IMR-90 (cell line): ENCODE data around the gene AHSG. TPM values are rescaled to one million over a fixed set of nuclear protein-coding genes. Genes with fewer than 3 reads are reported as not detected.

Experiments
- ATAC-seq: fragments of 200-7000 bp; cut with Tn5 transposase; 2 replicates; pipeline ENCODE4 v1.9.1; 2020; ENCODE audit warnings: low read depth, mild to moderate bottlenecking, moderate library complexity
- BruUV-seq: library from RNA; stranded (reverse); fragments of 400-500 nt; replicated peaks from 2 replicates; lab custom pipeline; 2021; lab: Mats Ljungman, UMichigan
- CTCF ChIA-PET: fragments of 300-600 bp; formaldehyde crosslinking; extraction: SDS; loops from one replicate; lab custom pipeline; 2021; ENCODE audit warnings: antibody characterized with exemption; lab: Yijun Ruan, JAX
- POLR2A ChIA-PET: fragments of 300-600 bp; sonication (Branson Sonifier 250); formaldehyde crosslinking; loops from one replicate; lab custom pipeline; 2022; ENCODE audit warnings: antibody characterized with exemption; ENCODE audit not compliant: unreplicated experiment; lab: Charles Lee
- DNase-seq: peaks from one replicate; pipeline ENCODE4 v3.0.0; 2013
- H2AFZ ChIP-seq: replicated peaks from 2 replicates; pipeline ENCODE3; 2013; ENCODE audit warnings: low read length, mild to moderate bottlenecking; ENCODE audit not compliant: poor library complexity
- H2AK5ac ChIP-seq: 2 replicates; pipeline ENCODE4 v1.6.1; 2013; ENCODE audit warnings: low read depth, low read length, inconsistent platforms
- H2AK9ac ChIP-seq: replicated peaks from 2 replicates; pipeline ENCODE3; 2013; ENCODE audit warnings: mild to moderate bottlenecking, low read depth, low read length, moderate library complexity; ENCODE audit not compliant: poor library complexity
- H2BK120ac ChIP-seq: 2 replicates; pipeline ENCODE4 v1.6.1; 2013; ENCODE audit warnings: low read depth, low read length, inconsistent platforms
- H2BK15ac ChIP-seq: 3 replicates; pipeline ENCODE4 v1.6.1; 2013; ENCODE audit warnings: low read depth, low read length, inconsistent platforms
- H2BK20ac ChIP-seq: 2 replicates; pipeline ENCODE4 v1.6.1; 2013; ENCODE audit warnings: low read depth, mild to moderate bottlenecking, inconsistent platforms, low read length, moderate library complexity
- H2BK5ac ChIP-seq: 2 replicates; pipeline ENCODE4 v1.6.1; 2013; ENCODE audit warnings: mild to moderate bottlenecking, low read depth, low read length, inconsistent platforms; ENCODE audit not compliant: poor library complexity, severe bottlenecking
- H3K14ac ChIP-seq: replicated peaks from 2 replicates; pipeline ENCODE4 v1.6.1; 2013; ENCODE audit warnings: low read depth, low read length, inconsistent platforms
- H3K18ac ChIP-seq: 2 replicates; pipeline ENCODE4 v1.6.1; 2013; ENCODE audit warnings: low read depth, low read length, control low read depth
- H3K23ac ChIP-seq: 2 replicates; pipeline ENCODE4 v1.6.1; 2013; ENCODE audit warnings: low read depth, low read length, inconsistent platforms
- H3K27ac ChIP-seq: 2 replicates; pipeline ENCODE4 v1.5.1; 2013; ENCODE audit warnings: mild to moderate bottlenecking, control low read depth, low read length; ENCODE audit not compliant: insufficient read depth
- H3K27me3 ChIP-seq: 2 replicates; pipeline ENCODE4 v1.6.1; 2013; ENCODE audit warnings: low read length; ENCODE audit not compliant: control insufficient read depth, insufficient read depth
- H3K36me3 ChIP-seq: 2 replicates; pipeline ENCODE4 v1.6.1; 2013; ENCODE audit warnings: low read length, mixed read lengths; ENCODE audit not compliant: control insufficient read depth, insufficient read depth
- H3K4ac ChIP-seq: 2 replicates; pipeline ENCODE4 v1.6.1; 2013; ENCODE audit warnings: low read depth, low read length, inconsistent platforms
- H3K4me1 ChIP-seq: 2 replicates; pipeline ENCODE4 v1.6.1; 2013; ENCODE audit warnings: low read length, mixed read lengths; ENCODE audit not compliant: control insufficient read depth, insufficient read depth
- H3K4me2 ChIP-seq: 2 replicates; pipeline ENCODE4 v1.6.1; 2013; ENCODE audit warnings: low read depth, mild to moderate bottlenecking, control low read depth, low read length, moderate library complexity
- H3K4me3 ChIP-seq: 2 replicates; pipeline ENCODE4 v1.5.1; 2013; ENCODE audit warnings: low read depth, mild to moderate bottlenecking, control low read depth, low read length, moderate library complexity; ENCODE audit not compliant: insufficient read depth
- H3K56ac ChIP-seq: 2 replicates; pipeline ENCODE4 v1.6.1; 2013; ENCODE audit warnings: low read length, inconsistent platforms; ENCODE audit not compliant: insufficient read depth; ENCODE audit errors: extremely low read depth
- H3K79me1 ChIP-seq, 2 experiments: 2 replicates each; pipeline ENCODE4 v1.6.1; 2013; ENCODE audit warnings: low read length in 2 of 2, inconsistent platforms in 1 of 2, low read depth in 1 of 2
- H3K9ac ChIP-seq: 2 replicates; pipeline ENCODE4 v1.6.1; 2013; ENCODE audit warnings: low read depth, low read length, control low read depth
- H3K9me1 ChIP-seq: 2 replicates; pipeline ENCODE4 v1.6.1; 2013; ENCODE audit warnings: low read length, inconsistent platforms; ENCODE audit not compliant: insufficient read depth
- H3K9me3 ChIP-seq: 2 replicates; pipeline ENCODE4 v1.6.1; 2013; ENCODE audit warnings: low read length; ENCODE audit not compliant: control insufficient read depth, insufficient read depth
- H4K20me1 ChIP-seq: 2 replicates; pipeline ENCODE4 v1.6.1; 2013; ENCODE audit warnings: low read length, inconsistent platforms; ENCODE audit not compliant: insufficient read depth
- H4K5ac ChIP-seq: 2 replicates; pipeline ENCODE4 v1.6.1; 2013; ENCODE audit warnings: mild to moderate bottlenecking, low read depth, low read length, control low read depth
- H4K8ac ChIP-seq, 2 experiments: 2 replicates each; pipeline ENCODE4 v1.6.1; 2013; ENCODE audit warnings: low read depth in 2 of 2, low read length in 2 of 2, control low read depth in 1 of 2, inconsistent platforms in 1 of 2
- H4K91ac ChIP-seq: 2 replicates; pipeline ENCODE4 v1.6.1; 2013; ENCODE audit warnings: low read depth, low read length, inconsistent platforms; ENCODE audit not compliant: insufficient read depth
- BHLHE40 ChIP-seq: fragments of 150-350 bp; IDR thresholded peaks from 2 replicates; pipeline ENCODE4 v1.6.1; 2016; ENCODE audit warnings: mild to moderate bottlenecking, low read depth, low read length
- CEBPB ChIP-seq: IDR thresholded peaks from 2 replicates; pipeline ENCODE4 v1.6.1; 2012; ENCODE audit warnings: low read depth, low read length, improper control_type of control experiment
- CHD1 ChIP-seq: IDR thresholded peaks from 2 replicates; pipeline ENCODE4 v1.6.1; 2012; ENCODE audit warnings: low read depth, low read length, improper control_type of control experiment
- CTCF ChIP-seq: conservative IDR thresholded peaks from 2 replicates; pipeline ENCODE4 v1.5.1; 2012; ENCODE audit warnings: mild to moderate bottlenecking, low read depth, low read length, improper control_type of control experiment
- FOS ChIP-seq: fragments of 150-350 bp; IDR thresholded peaks from 2 replicates; pipeline ENCODE4 v1.6.1; 2016; ENCODE audit warnings: low read depth, low read length
- MAFK ChIP-seq: IDR thresholded peaks from 2 replicates; pipeline ENCODE4 v1.6.1; 2012; ENCODE audit warnings: low read depth, low read length, improper control_type of control experiment
- MAZ ChIP-seq: IDR thresholded peaks from 2 replicates; pipeline ENCODE4 v1.6.1; 2012; ENCODE audit warnings: low read depth, mild to moderate bottlenecking, low read length, improper control_type of control experiment, moderate library complexity, borderline replicate concordance
- MXI1 ChIP-seq: IDR thresholded peaks from 2 replicates; pipeline ENCODE4 v1.6.1; 2012; ENCODE audit warnings: low read depth, mild to moderate bottlenecking, low read length, moderate library complexity, borderline replicate concordance
- NFE2L2 ChIP-seq: fragments of 150-350 bp; IDR thresholded peaks from 2 replicates; pipeline ENCODE4 v1.6.1; 2016; ENCODE audit warnings: low read depth, mild to moderate bottlenecking, low read length
- POLR2A ChIP-seq: IDR thresholded peaks from 2 replicates; pipeline ENCODE4 v1.6.1; 2012; ENCODE audit warnings: mild to moderate bottlenecking, low read depth, low read length
- RAD21 ChIP-seq: IDR thresholded peaks from 2 replicates; pipeline ENCODE4 v1.6.1; 2012; ENCODE audit warnings: low read length, improper control_type of control experiment
- RFX5 ChIP-seq: IDR thresholded peaks from 2 replicates; pipeline ENCODE4 v1.8.0; 2012; ENCODE audit warnings: low read depth, mild to moderate bottlenecking, low read length, moderate library complexity
- SMC3 ChIP-seq: fragments of 150-350 bp; IDR thresholded peaks from 2 replicates; pipeline ENCODE4 v1.6.1; 2016; ENCODE audit warnings: low read depth, mild to moderate bottlenecking, antibody characterized with exemption, low read length, moderate library complexity
- USF2 ChIP-seq: fragments of 150-350 bp; IDR thresholded peaks from 2 replicates; pipeline ENCODE4 v1.6.1; 2017; ENCODE audit warnings: mild to moderate bottlenecking, antibody characterized with exemption, low read length, low read depth
- WGBS, 2 experiments: methylation state at CpG; one replicate each; pipeline versions ENCODE4 v1.1.5 to v1.1.7; 2013; ENCODE audit warnings: missing lambda C conversion rate in 2 of 2; ENCODE audit not compliant: insufficient read length in 1 of 2; ENCODE audit errors: extremely low coverage in 2 of 2; 5-methylcytosine and 5-hydroxymethylcytosine counted together
- dilution Hi-C: fragments of 300-500 bp; cut with HindIII; formaldehyde crosslinking; loops from one replicate; pipeline ENCODE4 v1.14.3; 2018; ENCODE audit warnings: low sequenced_read_pairs; ENCODE audit not compliant: unreplicated experiment
- in situ Hi-C: fragments of 300-500 bp; cut with MboI; formaldehyde crosslinking; loops from 3 replicates; pipeline ENCODE4 v1.14.3; 2019; ENCODE audit warnings: low sequenced_read_pairs, inconsistent platforms, mixed read lengths
- intact Hi-C: fragments of 100-400 bp; cut with micrococcal nuclease; formaldehyde crosslinking; loops from 2 replicates; pipeline ENCODE4 v1.10.0; 2022
- polyA plus RNA-seq, 3 experiments: library from polyadenylated mRNA; depleted of rRNA; stranded (reverse); fragments of >200 nt; gene quantifications; 2 replicates each; pipeline ENCODE4 v1.2.3, GENCODE V29; 2012; ENCODE audit warnings: low replicate concordance in 1 of 3
- total RNA-seq: library from RNA; depleted of rRNA; stranded (reverse); fragments of >200 nt; gene quantifications from 2 replicates; pipeline ENCODE4 v1.2.3, GENCODE V29; 2012

AHSG gene
- total and polyA plus RNA-seq, 2 of the 4 experiments (the other 2 are of a cell fraction): not detected

GRCh38 chr3:186567072-186567921 is 45.6 kb upstream of the AHSG start, which contains the start of gene TBCCD1:
Gene TBCCD1, minus strand, starts transcription at chr3:186567339. Its CDS starts 3,010 bp downstream, at chr3:186564329.
- H2BK15ac ChIP-seq: no peak within 1 kb of the TSS; the same call in 2 of the 3 replicates
- peak; percentile 83 for DNase-seq
- H3K4me3 ChIP-seq: peak within 1 kb of the TSS; percentile 87
- H3K56ac ChIP-seq: peak within 1 kb of the TSS; percentile 87
- peak within 1 kb of the TSS; percentile 64 for H4K5ac ChIP-seq
- H3K23ac ChIP-seq: peak within 1 kb of the TSS; percentile 97
- H3K9me3 ChIP-seq: no peaks in the 10 kb centered on the region
- peak within 1 kb of the TSS; percentile 53; the same call in 1 of the 2 replicates for H2BK120ac ChIP-seq
- H3K4me2 ChIP-seq: peak within 1 kb of the TSS; percentile 94
- peak; percentile 73 for ATAC-seq
- WGBS, 2 experiments: 1% methylated on average over 28 of the region's 66 CpGs; no CpG with 5 or more reads in 1 of the 2 experiments
- H3K18ac ChIP-seq: peak within 1 kb of the TSS; percentile 22
- H3K79me1 ChIP-seq: peaks cover 19 to 36% of the 10 kb centered on the region in 2 experiments
- H4K20me1 ChIP-seq: no peaks in the 10 kb centered on the region
- CTCF ChIA-PET: interaction anchor here (1.4 kb wide), 1 partner anchor 42 kb away, joined by 3 read pairs; no protein-coding TSS in a partner anchor
- peak within 1 kb of the TSS; percentile 87 for H4K91ac ChIP-seq
- H3K36me3 ChIP-seq: no peaks in the 10 kb centered on the region; the same call in 1 of the 2 replicates
- peak within 1 kb of the TSS; percentile 90 for H2AK9ac ChIP-seq
- no peaks in the 10 kb centered on the region for H3K27me3 ChIP-seq
- H3K9me1 ChIP-seq: 0 out of 2 replicates have a peak, but pooled peaks cover 2% of the 10 kb centered on the region
- H3K9ac ChIP-seq: peak within 1 kb of the TSS; percentile 88
- peak within 1 kb of the TSS; percentile 97 for H2AFZ ChIP-seq
- H2AK5ac ChIP-seq: no peak within 1 kb of the TSS
- dilution Hi-C loops (no loop called here), intact Hi-C loops (loop anchor here (1.0 to 5.0 kb wide), 2 partner anchors 254 to 460 kb away; partner anchors contain the start of gene ETV5), in situ Hi-C loops (no loop called here)
- POLR2A ChIA-PET: no interaction called here
- H3K4me1 ChIP-seq: peaks cover 6% of the 10 kb centered on the region; the same call in 1 of the 2 replicates
- BruUV-seq: no TSS peak
- peak within 1 kb of the TSS; percentile 50 for H2BK5ac ChIP-seq
- TF ChIP-seq POLR2A (peak; percentile 71; the same call in 1 of the 2 replicates), RFX5 (no peak), BHLHE40 (0 out of 2 replicates have a peak, but pooled peaks have one; percentile 23), FOS (no peak), MAZ (no peak; the same call in 1 of the 2 replicates), USF2 (no peak), CHD1 (no peak), MXI1 (peak; percentile 79), RAD21 (no peak), MAFK (no peak), CTCF (no peak), NFE2L2 (no peak), CEBPB (no peak), SMC3 (no peak)
- H3K4ac ChIP-seq: peak within 1 kb of the TSS; percentile 76
- peak within 1 kb of the TSS; percentile 98 to 99 for H4K8ac ChIP-seq
- H2BK20ac ChIP-seq: no peak within 1 kb of the TSS
- H3K27ac ChIP-seq: peak within 1 kb of the TSS; percentile 75
- H3K14ac ChIP-seq: peak within 1 kb of the TSS; percentile 71
